Panc1 (cell line): ENCODE measurements around the gene PLEKHO1. TPM values are rescaled to one million over a fixed set of nuclear protein-coding genes. Genes with fewer than 3 reads are reported as not detected.
"Not testable (repeated sequence)": the region's sequence is repeated elsewhere in the genome, so short reads cannot be mapped to it uniquely, and the experiment has no call there.

Experiments used
- ATAC-seq: fragments of 200-7000 bp; cut with Tn5 transposase; 2 replicates; pipeline ENCODE4 v1.9.1; 2020; ENCODE audit warnings: mild to moderate bottlenecking, moderate library complexity
- BruUV-seq: library from RNA; stranded (reverse); fragments of 400-500 nt; replicated peaks from 2 replicates; lab custom pipeline; 2021; lab: Mats Ljungman, UMichigan
- CTCF ChIA-PET: fragments of 300-600 bp; sonication (Branson Sonifier 250); formaldehyde crosslinking; loops from one replicate; lab custom pipeline; 2022; ENCODE audit warnings: antibody characterized with exemption; lab: Charles Lee
- POLR2A ChIA-PET: fragments of 300-600 bp; sonication (Branson Sonifier 250); formaldehyde crosslinking; loops from one replicate; lab custom pipeline; 2022; ENCODE audit warnings: antibody characterized with exemption; lab: Charles Lee
- DNase-seq: peaks from one replicate; pipeline ENCODE4 v3.0.0-alpha.2; 2010; ENCODE audit warnings: low read depth, low spot score
- H3K27ac ChIP-seq: 2 replicates; pipeline ENCODE4 v1.5.1; 2011; ENCODE audit warnings: mild to moderate bottlenecking, low read length, inconsistent platforms
- H3K27me3 ChIP-seq: fragments of 200-500 bp; sonication (Bioruptor generic); 2 replicates; pipeline ENCODE4 v1.6.0; 2014; ENCODE audit warnings: low read length, inconsistent platforms; ENCODE audit not compliant: control insufficient read depth, insufficient read depth
- H3K36me3 ChIP-seq: fragments of 200-500 bp; sonication (Bioruptor generic); 2 replicates; pipeline ENCODE4 v1.5.1; 2014; ENCODE audit warnings: inconsistent platforms, mild to moderate bottlenecking, low read length, moderate library complexity; ENCODE audit not compliant: control insufficient read depth, insufficient read depth
- H3K4me1 ChIP-seq: 2 replicates; pipeline ENCODE4 v1.5.1; 2011; ENCODE audit warnings: inconsistent platforms, mild to moderate bottlenecking, low read length, moderate library complexity; ENCODE audit not compliant: control insufficient read depth, insufficient read depth
- H3K4me3 ChIP-seq, 2 experiments: 2 replicates each; pipeline ENCODE4 v1.5.1; 2011 to 2012; ENCODE audit warnings: low read depth in 2 of 2, low read length in 2 of 2, mild to moderate bottlenecking in 2 of 2, inconsistent platforms in 1 of 2, moderate library complexity in 1 of 2
- H3K9me3 ChIP-seq: fragments of 200-500 bp; sonication (Bioruptor generic); 2 replicates; pipeline ENCODE4 v1.5.1; 2014; ENCODE audit warnings: low read depth, mild to moderate bottlenecking, inconsistent platforms, low read length, moderate library complexity; ENCODE audit not compliant: control insufficient read depth, insufficient read depth
- POLR2AphosphoS5 ChIP-seq: IDR thresholded peaks from 2 replicates; pipeline ENCODE4 v1.6.1; 2012; ENCODE audit warnings: mild to moderate bottlenecking, low read depth, low read length, moderate library complexity
- SIN3A ChIP-seq: IDR thresholded peaks from 2 replicates; pipeline ENCODE4 v1.6.1; 2012; ENCODE audit warnings: low read depth, mild to moderate bottlenecking, low read length, moderate library complexity, borderline replicate concordance; ENCODE audit not compliant: insufficient read depth
- TCF7L2 ChIP-seq: IDR thresholded peaks from 2 replicates; pipeline ENCODE4 v1.6.1; 2011; ENCODE audit warnings: mild to moderate bottlenecking, low read depth, low read length, inconsistent platforms
- in situ Hi-C: cut with HindIII; loops from 2 replicates; pipeline ENCODE4 v1.10.0; 2016; ENCODE audit warnings: low sequenced_read_pairs, low pct_unique_long_range_greater_than_20kb
- intact Hi-C: fragments of 100-400 bp; cut with micrococcal nuclease; formaldehyde crosslinking; loops from one replicate; pipeline ENCODE4 v1.10.0; 2022; ENCODE audit not compliant: unreplicated experiment
- total RNA-seq: library from RNA; stranded (reverse); gene quantifications from one replicate; pipeline ENCODE4 v1.2.1, GENCODE V29; 2021; ENCODE audit not compliant: unreplicated experiment
- TF ChIP-seq, protein P1 (sequence below): fragments of 450-650 bp; IDR thresholded peaks from 2 replicates; pipeline ENCODE4 v1.5.1; 2017; ENCODE audit warnings: mild to moderate bottlenecking
- TF ChIP-seq, protein P2 (sequence below), 2 experiments: IDR thresholded peaks; 2 replicates each; pipeline ENCODE4 v1.6.1; 2011 to 2012; ENCODE audit warnings: low read depth in 2 of 2, control low read depth in 1 of 2, low read length in 1 of 2, mild to moderate bottlenecking in 1 of 2, moderate library complexity in 1 of 2; ENCODE audit not compliant: insufficient read depth in 1 of 2

The PLEKHO1 gene
- total RNA-seq, 1 experiment from 2014 or later = 9.1 TPM

DNA sequence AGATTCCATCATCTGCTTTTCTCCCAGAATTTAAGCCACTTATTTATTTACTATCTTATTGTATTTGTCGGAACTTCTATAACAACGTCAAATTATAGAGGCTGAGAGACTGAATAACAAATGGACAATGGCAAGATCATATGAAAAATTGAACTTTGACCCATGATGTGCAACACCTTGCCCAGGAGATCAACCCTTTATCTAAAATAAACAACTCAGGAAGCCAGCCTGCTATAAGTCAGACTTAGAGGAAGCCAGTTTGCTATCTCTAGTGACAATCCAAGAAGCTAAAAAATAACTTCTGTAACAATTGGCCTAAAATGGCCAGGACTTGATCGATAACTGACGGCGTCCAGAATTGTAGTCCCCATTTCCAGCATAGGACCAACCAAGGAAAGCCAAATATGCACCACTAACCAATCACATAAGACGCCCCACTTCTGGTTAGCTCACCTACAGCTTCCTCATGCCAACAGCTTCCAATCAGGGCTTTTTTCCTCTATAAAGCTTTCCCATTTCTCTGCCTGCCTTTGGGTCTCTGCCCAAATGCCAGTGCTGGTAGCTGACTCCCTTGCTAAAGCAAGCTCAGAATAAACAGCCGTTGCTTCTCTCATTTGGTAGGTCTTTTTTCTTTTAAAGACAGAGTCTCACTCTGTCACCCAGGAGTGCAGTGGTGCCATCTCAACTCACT, 57.7 kb downstream of the PLEKHO1 start:
- CTCF ChIA-PET = interaction anchor here (0.6 kb wide), 1 partner anchor 39 kb away, joined by 4 read pairs; no protein-coding TSS in a partner anchor

DNA sequence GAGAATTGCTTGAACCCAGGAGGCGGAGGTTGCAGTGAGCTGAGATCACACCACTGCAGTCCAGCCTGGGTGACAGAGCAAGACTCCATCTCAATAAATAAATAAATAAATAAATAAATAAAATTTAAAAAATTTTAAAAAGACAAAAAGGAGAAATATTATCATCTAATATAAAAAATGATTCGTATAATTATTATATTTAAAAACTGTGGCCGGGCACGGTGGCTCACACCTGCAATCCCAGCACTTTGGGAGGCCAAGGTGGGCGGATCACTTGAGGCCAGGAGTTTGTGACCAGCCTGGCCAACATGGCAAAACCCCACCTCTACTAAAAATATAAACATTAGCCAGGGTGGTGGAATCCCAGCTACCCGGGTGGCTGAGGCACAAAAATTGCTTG, 58.7 kb downstream of the PLEKHO1 start:
- intact Hi-C loops, DNase-seq, H3K4me1 ChIP-seq, in situ Hi-C loops, BruUV-seq, H3K9me3 ChIP-seq, POLR2A ChIA-PET, H3K4me3 ChIP-seq, ATAC-seq, H3K27me3 ChIP-seq, H3K27ac ChIP-seq, H3K36me3 ChIP-seq: not testable (repeated sequence)
- CTCF ChIA-PET = interaction anchor here (0.6 kb wide), 1 partner anchor 40 kb away, joined by 4 read pairs; no protein-coding TSS in a partner anchor

More for the DNA sequence above, 57.7 kb downstream of the PLEKHO1 start:
- BruUV-seq = no TSS peak
- Histone ChIP-seq H3K4me1 (no peaks in the 10 kb centered on the region), H3K4me3 (no peak overlapping the region), H3K36me3 (no peaks in the 10 kb centered on the region), H3K9me3 (no peaks in the 10 kb centered on the region), H3K27ac (no peak overlapping the region), H3K27me3 (no peaks in the 10 kb centered on the region)
- intact Hi-C loops (no loop called here), in situ Hi-C loops (no loop called here)
- TF ChIP-seq, protein P1, sequence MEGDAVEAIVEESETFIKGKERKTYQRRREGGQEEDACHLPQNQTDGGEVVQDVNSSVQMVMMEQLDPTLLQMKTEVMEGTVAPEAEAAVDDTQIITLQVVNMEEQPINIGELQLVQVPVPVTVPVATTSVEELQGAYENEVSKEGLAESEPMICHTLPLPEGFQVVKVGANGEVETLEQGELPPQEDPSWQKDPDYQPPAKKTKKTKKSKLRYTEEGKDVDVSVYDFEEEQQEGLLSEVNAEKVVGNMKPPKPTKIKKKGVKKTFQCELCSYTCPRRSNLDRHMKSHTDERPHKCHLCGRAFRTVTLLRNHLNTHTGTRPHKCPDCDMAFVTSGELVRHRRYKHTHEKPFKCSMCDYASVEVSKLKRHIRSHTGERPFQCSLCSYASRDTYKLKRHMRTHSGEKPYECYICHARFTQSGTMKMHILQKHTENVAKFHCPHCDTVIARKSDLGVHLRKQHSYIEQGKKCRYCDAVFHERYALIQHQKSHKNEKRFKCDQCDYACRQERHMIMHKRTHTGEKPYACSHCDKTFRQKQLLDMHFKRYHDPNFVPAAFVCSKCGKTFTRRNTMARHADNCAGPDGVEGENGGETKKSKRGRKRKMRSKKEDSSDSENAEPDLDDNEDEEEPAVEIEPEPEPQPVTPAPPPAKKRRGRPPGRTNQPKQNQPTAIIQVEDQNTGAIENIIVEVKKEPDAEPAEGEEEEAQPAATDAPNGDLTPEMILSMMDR = no peak
- TF ChIP-seq, protein P2, sequence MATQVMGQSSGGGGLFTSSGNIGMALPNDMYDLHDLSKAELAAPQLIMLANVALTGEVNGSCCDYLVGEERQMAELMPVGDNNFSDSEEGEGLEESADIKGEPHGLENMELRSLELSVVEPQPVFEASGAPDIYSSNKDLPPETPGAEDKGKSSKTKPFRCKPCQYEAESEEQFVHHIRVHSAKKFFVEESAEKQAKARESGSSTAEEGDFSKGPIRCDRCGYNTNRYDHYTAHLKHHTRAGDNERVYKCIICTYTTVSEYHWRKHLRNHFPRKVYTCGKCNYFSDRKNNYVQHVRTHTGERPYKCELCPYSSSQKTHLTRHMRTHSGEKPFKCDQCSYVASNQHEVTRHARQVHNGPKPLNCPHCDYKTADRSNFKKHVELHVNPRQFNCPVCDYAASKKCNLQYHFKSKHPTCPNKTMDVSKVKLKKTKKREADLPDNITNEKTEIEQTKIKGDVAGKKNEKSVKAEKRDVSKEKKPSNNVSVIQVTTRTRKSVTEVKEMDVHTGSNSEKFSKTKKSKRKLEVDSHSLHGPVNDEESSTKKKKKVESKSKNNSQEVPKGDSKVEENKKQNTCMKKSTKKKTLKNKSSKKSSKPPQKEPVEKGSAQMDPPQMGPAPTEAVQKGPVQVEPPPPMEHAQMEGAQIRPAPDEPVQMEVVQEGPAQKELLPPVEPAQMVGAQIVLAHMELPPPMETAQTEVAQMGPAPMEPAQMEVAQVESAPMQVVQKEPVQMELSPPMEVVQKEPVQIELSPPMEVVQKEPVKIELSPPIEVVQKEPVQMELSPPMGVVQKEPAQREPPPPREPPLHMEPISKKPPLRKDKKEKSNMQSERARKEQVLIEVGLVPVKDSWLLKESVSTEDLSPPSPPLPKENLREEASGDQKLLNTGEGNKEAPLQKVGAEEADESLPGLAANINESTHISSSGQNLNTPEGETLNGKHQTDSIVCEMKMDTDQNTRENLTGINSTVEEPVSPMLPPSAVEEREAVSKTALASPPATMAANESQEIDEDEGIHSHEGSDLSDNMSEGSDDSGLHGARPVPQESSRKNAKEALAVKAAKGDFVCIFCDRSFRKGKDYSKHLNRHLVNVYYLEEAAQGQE (IDR thresholded peaks at IDR 0.05; ENCODE audit: insufficient read depth in 1 of 2, low read depth in 2 of 2, low read length in 1 of 2) = no peak
- TF ChIP-seq SIN3A (no peak), TCF7L2 (no peak), POLR2AphosphoS5 (no peak)
- no peak for ATAC-seq
- POLR2A ChIA-PET = interaction anchor here (0.5 kb wide), 1 partner anchor 1641 kb away, joined by 3 read pairs; no protein-coding TSS in a partner anchor
- DNase-seq = no peak

Other genes with a start within 250 kb of the PLEKHO1 start
- gene SV2A, start 232.1 kb upstream of the PLEKHO1 start, total RNA-seq = 2.9 TPM
- 120 TPM for gene SF3B4, start 222.1 kb upstream of the PLEKHO1 start, total RNA-seq
- 12.0 TPM for gene MTMR11, start 213.0 kb upstream of the PLEKHO1 start, total RNA-seq
- 24.1 TPM for gene OTUD7B, start 139.2 kb upstream of the PLEKHO1 start, total RNA-seq
- 24.9 TPM for gene VPS45, start 82.1 kb upstream of the PLEKHO1 start, total RNA-seq
- gene ANP32E, start 86.2 kb downstream of the PLEKHO1 start, total RNA-seq = 66.2 TPM
- gene CA14, start 107.9 kb downstream of the PLEKHO1 start, total RNA-seq = not detected
- 146 TPM for gene APH1A, start 119.1 kb downstream of the PLEKHO1 start, total RNA-seq
- 0.39 TPM for gene C1orf54, start 122.9 kb downstream of the PLEKHO1 start, total RNA-seq
- gene CIART, start 132.6 kb downstream of the PLEKHO1 start, total RNA-seq = 3.4 TPM
- 68.2 TPM for gene MRPS21, start 143.9 kb downstream of the PLEKHO1 start, total RNA-seq
- gene PRPF3, start 171.6 kb downstream of the PLEKHO1 start, total RNA-seq = 122 TPM
- gene RPRD2, start 214.2 kb downstream of the PLEKHO1 start, total RNA-seq = 28.3 TPM